HG03064 (cell line): ENCODE data around the gene SBK2.
"Not testable (repeated sequence)": the region's sequence is repeated elsewhere in the genome, so short reads cannot be mapped to it uniquely, and the experiment has no call there.

ENCODE experiments used
- ATAC-seq: cut with Tn5 transposase; IDR thresholded peaks from one replicate; pipeline ENCODE4 v1.9.1; 2021; ENCODE audit warnings: low read depth; ENCODE audit not compliant: unreplicated experiment

SBK2 gene

GRCh38 chr19:55536366-55536765 lies 567 bp downstream of the SBK2 start:
- ATAC-seq = no peak

- ATAC-seq = no peak
Observed at GRCh38 chr19:55535965-55536350, 975 bp downstream of the SBK2 start.

DNA sequence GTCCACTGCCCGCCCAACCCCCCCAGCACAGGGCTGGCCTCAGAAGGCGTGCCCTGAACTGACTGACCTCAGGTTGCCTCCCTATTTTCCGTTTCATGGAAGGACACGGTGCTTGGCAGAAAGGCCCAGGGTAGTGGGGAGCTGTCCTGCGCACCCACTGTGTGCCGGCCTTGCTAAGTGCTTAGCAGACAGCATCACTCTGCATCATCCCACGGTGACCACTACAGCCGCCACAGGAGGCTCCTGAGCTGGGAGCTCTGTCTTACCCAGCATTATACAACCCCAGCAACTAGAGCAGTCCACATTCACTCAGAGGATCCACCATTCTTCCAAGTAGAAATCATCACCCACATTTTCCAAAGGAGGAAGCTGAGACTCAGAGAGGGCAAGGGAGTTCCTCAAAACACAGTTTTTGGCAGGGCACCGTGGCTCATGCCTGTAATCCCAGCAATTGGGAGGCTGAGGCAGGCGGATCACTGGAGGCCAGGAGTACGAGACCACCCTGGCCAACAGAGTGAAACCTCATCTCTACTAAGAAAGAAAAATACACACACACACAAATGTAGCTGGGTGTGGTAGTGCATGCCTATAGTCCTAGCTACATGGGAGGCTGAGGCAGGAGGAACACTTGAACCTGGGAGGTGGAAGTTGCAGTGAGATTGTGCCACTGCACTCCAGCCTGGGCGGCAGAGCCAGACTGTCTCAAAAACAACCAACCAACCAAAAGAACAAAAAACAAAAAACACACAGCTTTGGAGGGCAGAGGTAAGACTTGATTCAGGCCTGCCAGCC lies 1.6 kb downstream of the SBK2 start:
- no peak for ATAC-seq

GRCh38 chr19:55534280-55534679 lies 2.7 kb downstream of the SBK2 start:
- ATAC-seq = not testable (repeated sequence)

DNA sequence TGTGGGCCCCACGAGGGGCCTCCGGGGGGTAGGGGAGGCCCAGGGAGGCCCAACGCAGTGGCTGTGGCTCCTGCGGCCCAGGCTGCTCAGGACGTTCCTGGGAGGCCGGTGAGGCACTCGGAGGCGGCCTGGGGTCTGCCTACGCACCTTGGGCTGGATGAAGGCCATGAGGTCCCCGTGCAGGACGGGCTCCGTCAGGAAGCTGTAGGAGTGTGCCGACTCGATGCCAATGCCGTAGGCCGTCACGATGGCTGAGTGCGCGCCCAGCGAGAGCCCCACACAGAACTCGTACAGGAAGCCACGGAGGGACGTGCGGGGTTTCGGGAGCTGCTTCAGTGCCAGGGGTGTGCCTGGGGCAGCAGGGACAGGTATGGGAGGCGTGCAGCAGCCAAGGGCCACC lies 5.9 kb downstream of the SBK2 start:
- no peak for ATAC-seq

DNA sequence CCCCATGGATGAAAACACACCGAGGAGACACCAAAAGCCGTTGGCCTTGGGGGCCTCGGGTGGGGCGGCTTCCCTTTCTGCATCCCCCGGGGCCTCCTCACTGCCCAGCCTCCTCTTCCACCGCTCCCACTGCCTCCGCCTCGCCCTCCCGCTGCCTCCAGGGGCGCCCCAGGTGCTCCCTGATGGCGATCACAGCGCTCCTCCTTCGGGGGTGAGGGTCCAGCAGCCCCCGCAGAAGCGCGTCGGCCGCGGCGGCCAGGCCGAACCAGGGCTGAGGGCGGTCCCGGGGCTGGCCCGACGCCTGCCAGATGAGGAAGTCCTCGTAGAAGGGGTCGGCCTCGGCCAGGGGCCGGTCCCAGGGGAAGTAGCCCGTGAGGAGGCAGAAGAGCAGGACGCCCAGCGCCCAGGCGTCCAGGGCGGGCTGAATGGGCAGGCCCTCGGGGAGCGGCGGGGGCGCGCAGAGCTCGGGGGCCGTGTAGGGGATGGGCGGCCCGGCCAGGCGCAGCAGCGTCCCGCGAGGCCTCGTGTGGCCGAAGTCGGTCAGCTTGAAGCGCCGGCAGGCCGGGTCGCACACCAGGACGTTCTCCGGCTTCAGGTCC lies 7.2 kb downstream of the SBK2 start:
- ATAC-seq = no peak

GRCh38 chr19:55528030-55528803 lies 8.7 kb downstream of the SBK2 start:
- no peak for ATAC-seq

- ATAC-seq = no peak
Observed at GRCh38 chr19:55527197-55528029, 9.5 kb downstream of the SBK2 start.

GRCh38 chr19:55526216-55527196 lies 10.4 kb downstream of the SBK2 start:
- ATAC-seq = no peak

- ATAC-seq = no peak
Observed at GRCh38 chr19:55525289-55526101, 11.4 kb downstream of the SBK2 start.

GRCh38 chr19:55520691-55521292 lies 16.1 kb downstream of the SBK2 start:
- ATAC-seq = no peak

GRCh38 chr19:55519451-55520311 lies 17.3 kb downstream of the SBK2 start:
- ATAC-seq = no peak

GRCh38 chr19:55516878-55517620 lies 19.9 kb downstream of the SBK2 start:
- peak; percentile 96 for ATAC-seq

- ATAC-seq = no peak
Observed at GRCh38 chr19:55508120-55508519, 28.8 kb downstream of the SBK2 start.

DNA sequence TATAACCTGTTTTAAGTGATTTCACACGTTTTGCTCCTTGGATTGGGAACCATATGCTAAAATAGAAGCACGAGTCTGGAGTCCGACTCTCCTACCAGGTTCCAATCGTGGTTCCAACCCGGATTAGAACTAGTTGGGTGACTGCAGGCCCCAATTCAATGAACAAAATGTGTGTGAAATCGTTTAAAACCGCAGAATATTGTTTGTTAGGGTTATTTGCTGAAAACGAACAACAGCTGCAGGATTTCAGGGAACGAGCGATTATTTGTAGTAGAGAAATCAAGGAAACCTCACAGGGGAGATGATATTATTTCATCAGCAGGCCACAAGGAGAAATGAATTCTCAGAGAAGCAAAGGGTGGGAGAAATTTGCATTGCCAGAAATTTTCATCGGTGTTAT lies 32.0 kb downstream of the SBK2 start:
- ATAC-seq = no peak

GRCh38 chr19:55504252-55504603 lies 32.7 kb downstream of the SBK2 start:
- no peak for ATAC-seq
